Vagina (tissue), 2 donors: ENCODE results near the gene UQCC2. TPM values are rescaled to one million over a fixed set of nuclear protein-coding genes. Genes with fewer than 3 reads are reported as not detected.

Experiments used
- DNase-seq, 2 donors: peaks; one replicate each; pipeline ENCODE4 v3.0.0-alpha.2; 2017; ENCODE audit errors: extremely low spot score in 2 of 2
- H3K27ac ChIP-seq: fragments of 200-600 bp; sonication (generic); one replicate; pipeline ENCODE4 v1.5.1; 2019
- H3K27me3 ChIP-seq: fragments of 200-600 bp; sonication (generic); one replicate; pipeline ENCODE4 v1.5.1; 2019
- H3K36me3 ChIP-seq, 2 donors: fragments of 200-600 bp; sonication (generic); one replicate each; pipeline ENCODE4 v1.5.1; 2017 to 2019
- H3K4me1 ChIP-seq: fragments of 200-600 bp; sonication (generic); one replicate; pipeline ENCODE4 v1.5.1; 2019
- H3K4me3 ChIP-seq, 2 donors: fragments of 200-600 bp; sonication (generic); 1 replicate in 1 of 2; 2 replicates in 1 of 2; pipeline ENCODE4 v1.5.1; 2016 to 2019
- H3K9me3 ChIP-seq: fragments of 200-600 bp; sonication (generic); one replicate; pipeline ENCODE4 v1.5.1; 2019
- POLR2A ChIP-seq, 2 donors: fragments of 450-650 bp; IDR thresholded peaks; one replicate each; pipeline ENCODE4 v1.6.1; 2017; ENCODE audit warnings: antibody characterized with exemption in 2 of 2, mild to moderate bottlenecking in 2 of 2, moderate library complexity in 2 of 2
- POLR2AphosphoS5 ChIP-seq, 2 donors: sonication (generic); formaldehyde crosslinking; IDR thresholded peaks; one replicate each; pipeline ENCODE4 v1.9.0; 2017; ENCODE audit warnings: antibody characterized with exemption in 2 of 2, mild to moderate bottlenecking in 2 of 2, low read depth in 1 of 2; ENCODE audit not compliant: insufficient read depth in 1 of 2
- intact Hi-C: fragments of 100-400 bp; cut with DNase I; formaldehyde crosslinking; loops from one replicate; pipeline ENCODE4 v1.15.1; 2023
- total RNA-seq: library from RNA; depleted of rRNA; stranded (reverse); fragments of >200 nt; gene quantifications from one replicate; pipeline ENCODE4 v1.2.3, GENCODE V29; 2016
- TF ChIP-seq, protein P1 (sequence below), 3 experiments: fragments of 450-650 bp in 2 of 3; fragments of 200-600 bp in 1 of 3; sonication (generic) in 1 of 3; IDR thresholded peaks; one replicate each; pipeline ENCODE4 v1.5.1; 2017 to 2019; ENCODE audit warnings: antibody characterized with exemption in 3 of 3, mild to moderate bottlenecking in 2 of 3, moderate library complexity in 2 of 3

UQCC2 gene
- total RNA-seq, 1 donor from 2014 or later: 16.2 TPM

- TF ChIP-seq POLR2A (IDR thresholded peaks at IDR 0.05): no peak
- TF ChIP-seq, protein P1, sequence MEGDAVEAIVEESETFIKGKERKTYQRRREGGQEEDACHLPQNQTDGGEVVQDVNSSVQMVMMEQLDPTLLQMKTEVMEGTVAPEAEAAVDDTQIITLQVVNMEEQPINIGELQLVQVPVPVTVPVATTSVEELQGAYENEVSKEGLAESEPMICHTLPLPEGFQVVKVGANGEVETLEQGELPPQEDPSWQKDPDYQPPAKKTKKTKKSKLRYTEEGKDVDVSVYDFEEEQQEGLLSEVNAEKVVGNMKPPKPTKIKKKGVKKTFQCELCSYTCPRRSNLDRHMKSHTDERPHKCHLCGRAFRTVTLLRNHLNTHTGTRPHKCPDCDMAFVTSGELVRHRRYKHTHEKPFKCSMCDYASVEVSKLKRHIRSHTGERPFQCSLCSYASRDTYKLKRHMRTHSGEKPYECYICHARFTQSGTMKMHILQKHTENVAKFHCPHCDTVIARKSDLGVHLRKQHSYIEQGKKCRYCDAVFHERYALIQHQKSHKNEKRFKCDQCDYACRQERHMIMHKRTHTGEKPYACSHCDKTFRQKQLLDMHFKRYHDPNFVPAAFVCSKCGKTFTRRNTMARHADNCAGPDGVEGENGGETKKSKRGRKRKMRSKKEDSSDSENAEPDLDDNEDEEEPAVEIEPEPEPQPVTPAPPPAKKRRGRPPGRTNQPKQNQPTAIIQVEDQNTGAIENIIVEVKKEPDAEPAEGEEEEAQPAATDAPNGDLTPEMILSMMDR (IDR thresholded peaks at IDR 0.05): no peak
- TF ChIP-seq POLR2AphosphoS5 (IDR thresholded peaks at IDR 0.05; ENCODE audit: insufficient read depth in 1 of 2, low read depth in 1 of 2): no peak
- Histone ChIP-seq H3K27ac (no peak overlapping the region), H3K9me3 (no peaks in the 10 kb centered on the region), H3K27me3 (no peaks in the 10 kb centered on the region), H3K4me3 (no peak overlapping the region), H3K4me1 (peaks cover 6% of the 10 kb centered on the region), H3K36me3 (peaks cover 0 to 85% of the 10 kb centered on the region in 2 donors)
- intact Hi-C loops: no loop called here
- DNase-seq: no peak
Measured at GRCh38 chr6:33689148-33689494, 22.4 kb downstream of the UQCC2 start.

GRCh38 chr6:33688451-33689147 is 22.9 kb downstream of the UQCC2 start:
- peaks cover 0 to 80% of the 10 kb centered on the region in 2 donors for H3K36me3 ChIP-seq

GRCh38 chr6:33688006-33688405 is 23.5 kb downstream of the UQCC2 start:
- peaks cover 0 to 83% of the 10 kb centered on the region in 2 donors for H3K36me3 ChIP-seq
- DNase-seq: no peak
- H3K4me3 ChIP-seq: no peak overlapping the region
- no peaks in the 10 kb centered on the region for H3K27me3 ChIP-seq
- H3K27ac ChIP-seq: no peak overlapping the region
- TF ChIP-seq, protein P1 (IDR thresholded peaks at IDR 0.05): no peak
- TF ChIP-seq POLR2AphosphoS5 (IDR thresholded peaks at IDR 0.05; ENCODE audit: insufficient read depth in 1 of 2, low read depth in 1 of 2) (no peak), POLR2A (IDR thresholded peaks at IDR 0.05) (no peak)
- intact Hi-C loops: no loop called here
- H3K9me3 ChIP-seq: no peaks in the 10 kb centered on the region
- H3K4me1 ChIP-seq: no peaks in the 10 kb centered on the region

More at GRCh38 chr6:33688451-33689147, 22.9 kb downstream of the UQCC2 start:
- H3K27me3 ChIP-seq: no peaks in the 10 kb centered on the region
- intact Hi-C loops: no loop called here
- no peak overlapping the region for H3K27ac ChIP-seq
- DNase-seq: no peak
- H3K4me3 ChIP-seq: no peak overlapping the region
- H3K9me3 ChIP-seq: no peaks in the 10 kb centered on the region
- H3K4me1 ChIP-seq: peaks cover 1% of the 10 kb centered on the region
- TF ChIP-seq, protein P1 (IDR thresholded peaks at IDR 0.05): no peak
- TF ChIP-seq POLR2AphosphoS5 (IDR thresholded peaks at IDR 0.05; ENCODE audit: insufficient read depth in 1 of 2, low read depth in 1 of 2): no peak

- H3K27me3 ChIP-seq: no peaks in the 10 kb centered on the region
- intact Hi-C loops: no loop called here
- no peak for TF ChIP-seq POLR2AphosphoS5 (IDR thresholded peaks at IDR 0.05; ENCODE audit: insufficient read depth in 1 of 2, low read depth in 1 of 2)
- TF ChIP-seq, protein P1 (IDR thresholded peaks at IDR 0.05): no peak
- no peak for TF ChIP-seq POLR2A (IDR thresholded peaks at IDR 0.05)
- peaks cover 0 to 81% of the 10 kb centered on the region in 2 donors for H3K36me3 ChIP-seq
- no peak for DNase-seq
- H3K27ac ChIP-seq: no peak overlapping the region
- H3K4me1 ChIP-seq: no peaks in the 10 kb centered on the region
- H3K4me3 ChIP-seq: no peak overlapping the region
- no peaks in the 10 kb centered on the region for H3K9me3 ChIP-seq
Measured at GRCh38 chr6:33686981-33687975, 24.2 kb downstream of the UQCC2 start.
